Lung (tissue), 12 donors: Measurements from ENCODE around the gene TBC1D5. TPM values are rescaled to one million over a fixed set of nuclear protein-coding genes. Genes with fewer than 3 reads are reported as not detected.

Experiments used
- ATAC-seq: fragments of 200-7000 bp; cut with Tn5 transposase; one replicate; pipeline ENCODE4 v1.9.1; 2020; ENCODE audit warnings: moderate number of reproducible peaks; ENCODE audit not compliant: insufficient read depth, low FRiP score
- DNase-seq, 3 donors: peaks; one replicate each; pipeline ENCODE4 v3.0.0-alpha.2; 2013 to 2017
- H3K27ac ChIP-seq, 2 donors: one replicate each; pipeline ENCODE4 v1.5.1; 2013; ENCODE audit warnings: mild to moderate bottlenecking in 2 of 2, moderate library complexity in 2 of 2, control low read depth in 1 of 2, inconsistent platforms in 1 of 2, low read depth in 1 of 2, low read length in 1 of 2
- H3K27me3 ChIP-seq, 3 donors: one replicate each; pipeline ENCODE4 v1.5.1; 2013; ENCODE audit warnings: low read length in 2 of 3; ENCODE audit not compliant: control insufficient read depth in 3 of 3, insufficient read depth in 3 of 3
- H3K36me3 ChIP-seq, 4 donors: one replicate each; pipeline ENCODE4 v1.5.1; 2013; ENCODE audit warnings: low read length in 4 of 4, mild to moderate bottlenecking in 1 of 4, moderate library complexity in 1 of 4; ENCODE audit not compliant: control insufficient read depth in 4 of 4, insufficient read depth in 4 of 4
- H3K4me1 ChIP-seq, 5 donors: one replicate each; pipeline ENCODE4 v1.5.1; 2013; ENCODE audit warnings: low read length in 5 of 5, mild to moderate bottlenecking in 2 of 5, moderate library complexity in 1 of 5; ENCODE audit not compliant: control insufficient read depth in 5 of 5, insufficient read depth in 5 of 5
- H3K4me3 ChIP-seq: one replicate; pipeline ENCODE4 v1.5.1; 2013; ENCODE audit warnings: mild to moderate bottlenecking, control low read depth, moderate library complexity
- H3K9ac ChIP-seq, 2 donors: one replicate each; pipeline ENCODE4 v1.5.1; 2013; ENCODE audit warnings: low read length in 2 of 2, control low read depth in 1 of 2; ENCODE audit not compliant: insufficient read depth in 1 of 2
- H3K9me3 ChIP-seq, 4 donors: one replicate each; pipeline ENCODE4 v1.5.1; 2013; ENCODE audit warnings: low read length in 3 of 4, mild to moderate bottlenecking in 1 of 4, moderate library complexity in 1 of 4; ENCODE audit not compliant: control insufficient read depth in 4 of 4, insufficient read depth in 3 of 4
- CTCF ChIP-seq: IDR thresholded peaks from 2 replicates; pipeline ENCODE4 v1.5.1; 2012; ENCODE audit warnings: mild to moderate bottlenecking; ENCODE audit errors: control extremely low read depth, extremely low read depth
- WGBS, 2 donors: extraction: QIAGEN DNeasy Blood & Tissue Kit; methylation state at CpG; one replicate each; pipeline ENCODE4 v1.1.7; 2013; 5-methylcytosine and 5-hydroxymethylcytosine counted together
- polyA plus RNA-seq, 2 donors: library from polyadenylated mRNA; stranded (reverse); fragments of 200-250 nt; gene quantifications; one replicate each; pipeline ENCODE4 v1.2.1, GENCODE V29; 2013
- total RNA-seq, 2 donors: library from RNA; depleted of rRNA in 1 of 2; stranded (reverse); fragments of >200 nt in 1 of 2; gene quantifications; one replicate each; pipeline ENCODE4 v1.2.1, GENCODE V29; 2014 to 2021
- donor health status: control.
- donor health status: control.
- donor health status: Bipolar disorder and iron deficiency.
- donor health status: healthy.
- donor health status: DM: yes; HTN: yes; CAD: no.

Gene TBC1D5
- total and polyA plus RNA-seq, 4 donors: 8.7 to 111 (median 39.6) TPM

GRCh38 chr3:17176757-17177156 is 565.7 kb downstream of the TBC1D5 start:
- Histone ChIP-seq H3K9ac (no peak overlapping the region), H3K4me1 (peaks cover 0 to 8% (median 0%) of the 10 kb centered on the region in 5 donors), H3K4me3 (no peak overlapping the region), H3K27me3 (no peaks in the 10 kb centered on the region), H3K27ac (no peak overlapping the region), H3K9me3 (peaks cover 0 to 2% (median 0%) of the 10 kb centered on the region in 4 donors), H3K36me3 (no peaks in the 10 kb centered on the region)
- 74 to 85% methylated on average over 1 of the region's 1 CpG for WGBS, 2 donors
- ATAC-seq (no peak), DNase-seq (no peak)
- TF ChIP-seq CTCF: no peak

GRCh38 chr3:17175187-17175807 is 567.1 kb downstream of the TBC1D5 start:
- no peak overlapping the region for H3K4me3 ChIP-seq
- H3K27ac ChIP-seq: peak overlapping the region in 1 of 2 donors; percentile 52
- H3K9ac ChIP-seq: no peak overlapping the region
- no peaks in the 10 kb centered on the region for H3K27me3 ChIP-seq
- WGBS, 2 donors: 87 to 94% methylated on average over 2 of the region's 2 CpGs
- DNase-seq: peak in 2 of 3 donors; percentile 20 to 39
- peaks cover 0 to 8% (median 0%) of the 10 kb centered on the region in 5 donors for H3K4me1 ChIP-seq
- peaks cover 0 to 2% (median 0%) of the 10 kb centered on the region in 4 donors for H3K9me3 ChIP-seq
- TF ChIP-seq CTCF: no peak
- ATAC-seq: peak; percentile 34
- no peaks in the 10 kb centered on the region for H3K36me3 ChIP-seq

- Histone ChIP-seq H3K36me3 (peaks cover 3 to 33% (median 11%) of the 10 kb centered on the region in 4 donors), H3K4me3 (no peak overlapping the region), H3K27ac (no peak overlapping the region), H3K27me3 (no peaks in the 10 kb centered on the region), H3K4me1 (peaks cover 0 to 3% (median 0%) of the 10 kb centered on the region in 5 donors), H3K9ac (no peak overlapping the region), H3K9me3 (no peaks in the 10 kb centered on the region)
- DNase-seq (no peak), ATAC-seq (no peak)
- 90 to 93% methylated on average over 7 of the region's 7 CpGs for WGBS, 2 donors
- TF ChIP-seq CTCF: no peak
Measured at GRCh38 chr3:17166369-17166768, 576.1 kb downstream of the TBC1D5 start.
